ENCODE results near the gene COL5A2. TPM values are rescaled to one million over a fixed set of nuclear protein-coding genes. Genes with fewer than 3 reads are reported as not detected.

COL5A2 gene
- total and polyA plus RNA-seq, 4 donors: 3.2 to 83.5 (median 9.1) TPM

DNA sequence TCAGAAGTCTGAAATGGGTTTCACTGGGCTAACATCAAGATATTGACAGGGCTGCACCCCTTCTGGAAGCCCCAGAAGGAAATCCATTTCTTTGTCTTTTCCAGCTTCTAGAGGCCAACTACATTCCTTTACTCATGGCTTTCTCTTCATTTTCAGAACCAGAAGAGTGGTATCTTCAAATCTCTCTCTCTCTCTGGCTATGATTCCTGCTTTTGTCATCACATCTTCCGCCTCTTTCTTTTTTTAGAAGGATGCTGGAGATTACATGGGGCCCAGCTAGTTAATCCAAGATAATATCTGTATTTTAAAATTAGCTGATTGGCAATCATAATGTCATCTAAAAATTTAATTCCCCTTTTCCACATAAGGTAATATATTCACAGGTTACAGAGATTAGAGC, 23.8 kb downstream of the COL5A2 start (continued):
- TF ChIP-seq, protein P1, sequence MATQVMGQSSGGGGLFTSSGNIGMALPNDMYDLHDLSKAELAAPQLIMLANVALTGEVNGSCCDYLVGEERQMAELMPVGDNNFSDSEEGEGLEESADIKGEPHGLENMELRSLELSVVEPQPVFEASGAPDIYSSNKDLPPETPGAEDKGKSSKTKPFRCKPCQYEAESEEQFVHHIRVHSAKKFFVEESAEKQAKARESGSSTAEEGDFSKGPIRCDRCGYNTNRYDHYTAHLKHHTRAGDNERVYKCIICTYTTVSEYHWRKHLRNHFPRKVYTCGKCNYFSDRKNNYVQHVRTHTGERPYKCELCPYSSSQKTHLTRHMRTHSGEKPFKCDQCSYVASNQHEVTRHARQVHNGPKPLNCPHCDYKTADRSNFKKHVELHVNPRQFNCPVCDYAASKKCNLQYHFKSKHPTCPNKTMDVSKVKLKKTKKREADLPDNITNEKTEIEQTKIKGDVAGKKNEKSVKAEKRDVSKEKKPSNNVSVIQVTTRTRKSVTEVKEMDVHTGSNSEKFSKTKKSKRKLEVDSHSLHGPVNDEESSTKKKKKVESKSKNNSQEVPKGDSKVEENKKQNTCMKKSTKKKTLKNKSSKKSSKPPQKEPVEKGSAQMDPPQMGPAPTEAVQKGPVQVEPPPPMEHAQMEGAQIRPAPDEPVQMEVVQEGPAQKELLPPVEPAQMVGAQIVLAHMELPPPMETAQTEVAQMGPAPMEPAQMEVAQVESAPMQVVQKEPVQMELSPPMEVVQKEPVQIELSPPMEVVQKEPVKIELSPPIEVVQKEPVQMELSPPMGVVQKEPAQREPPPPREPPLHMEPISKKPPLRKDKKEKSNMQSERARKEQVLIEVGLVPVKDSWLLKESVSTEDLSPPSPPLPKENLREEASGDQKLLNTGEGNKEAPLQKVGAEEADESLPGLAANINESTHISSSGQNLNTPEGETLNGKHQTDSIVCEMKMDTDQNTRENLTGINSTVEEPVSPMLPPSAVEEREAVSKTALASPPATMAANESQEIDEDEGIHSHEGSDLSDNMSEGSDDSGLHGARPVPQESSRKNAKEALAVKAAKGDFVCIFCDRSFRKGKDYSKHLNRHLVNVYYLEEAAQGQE (IDR thresholded peaks at IDR 0.05): no peak
- TF ChIP-seq RXRA (IDR thresholded peaks at IDR 0.05): no peak
- no peak for TF ChIP-seq TAF1 (conservative IDR thresholded peaks at IDR 0.05)
- no peak for TF ChIP-seq HNF4A (conservative IDR thresholded peaks at IDR 0.05)

DNA sequence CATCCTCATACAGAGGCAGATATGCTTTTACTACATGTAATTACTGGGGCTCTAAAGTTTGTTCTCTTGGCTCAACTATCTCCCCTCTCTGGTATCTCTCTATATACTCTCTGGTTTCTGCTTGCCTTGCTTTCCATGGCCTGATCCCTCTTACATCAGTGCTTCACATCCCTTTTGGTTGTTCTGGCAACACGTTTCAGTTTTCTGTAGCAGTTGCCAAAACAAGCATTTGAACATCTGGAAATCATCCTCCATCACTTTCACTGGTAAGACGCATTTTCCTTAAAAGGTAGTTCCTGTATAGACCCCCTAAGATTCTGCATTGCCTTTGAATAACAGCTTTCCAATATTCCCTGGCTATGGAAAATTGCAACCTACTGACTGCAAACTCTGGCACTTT, 25.9 kb downstream of the COL5A2 start:
- Histone ChIP-seq H3K4me3 (ENCODE audit: low read depth in 1 of 3, low read length in 3 of 3) (no peak overlapping the region), H3K27me3 (ENCODE audit: control insufficient read depth in 4 of 4, insufficient read depth in 4 of 4, low read length in 3 of 4) (no peaks in the 10 kb centered on the region), H3K9ac (ENCODE audit: low read depth in 1 of 2, low read length in 2 of 2) (no peak overlapping the region), H3K4me1 (ENCODE audit: control insufficient read depth in 4 of 4, insufficient read depth in 4 of 4, low read length in 3 of 4) (peaks cover 0 to 4% (median 1%) of the 10 kb centered on the region in 4 donors), H3K9me3 (ENCODE audit: control insufficient read depth in 4 of 4, low read length in 3 of 4) (no peaks in the 10 kb centered on the region), H3K27ac (ENCODE audit: low read depth in 1 of 2, low read length in 2 of 2) (no peak overlapping the region), H3K36me3 (ENCODE audit: control insufficient read depth in 4 of 4, insufficient read depth in 3 of 4, low read depth in 1 of 4, low read length in 3 of 4) (no peaks in the 10 kb centered on the region)
- 79% methylated on average over 2 of the region's 2 CpGs for WGBS
- DNase-seq (ENCODE audit: low spot score): no peak
- TF ChIP-seq EGR1 (IDR thresholded peaks at IDR 0.05; ENCODE audit: low read depth in 2 of 2) (no peak), HNF4A (conservative IDR thresholded peaks at IDR 0.05) (no peak), HNF4G (IDR thresholded peaks at IDR 0.05) (no peak), TAF1 (conservative IDR thresholded peaks at IDR 0.05) (no peak), RAD21 (IDR thresholded peaks at IDR 0.05) (no peak)
- TF ChIP-seq, protein P2, sequence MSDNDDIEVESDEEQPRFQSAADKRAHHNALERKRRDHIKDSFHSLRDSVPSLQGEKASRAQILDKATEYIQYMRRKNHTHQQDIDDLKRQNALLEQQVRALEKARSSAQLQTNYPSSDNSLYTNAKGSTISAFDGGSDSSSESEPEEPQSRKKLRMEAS (IDR thresholded peaks at IDR 0.05): no peak
- TF ChIP-seq, protein P3, sequence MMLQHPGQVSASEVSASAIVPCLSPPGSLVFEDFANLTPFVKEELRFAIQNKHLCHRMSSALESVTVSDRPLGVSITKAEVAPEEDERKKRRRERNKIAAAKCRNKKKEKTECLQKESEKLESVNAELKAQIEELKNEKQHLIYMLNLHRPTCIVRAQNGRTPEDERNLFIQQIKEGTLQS (IDR thresholded peaks at IDR 0.05): no peak

DNA sequence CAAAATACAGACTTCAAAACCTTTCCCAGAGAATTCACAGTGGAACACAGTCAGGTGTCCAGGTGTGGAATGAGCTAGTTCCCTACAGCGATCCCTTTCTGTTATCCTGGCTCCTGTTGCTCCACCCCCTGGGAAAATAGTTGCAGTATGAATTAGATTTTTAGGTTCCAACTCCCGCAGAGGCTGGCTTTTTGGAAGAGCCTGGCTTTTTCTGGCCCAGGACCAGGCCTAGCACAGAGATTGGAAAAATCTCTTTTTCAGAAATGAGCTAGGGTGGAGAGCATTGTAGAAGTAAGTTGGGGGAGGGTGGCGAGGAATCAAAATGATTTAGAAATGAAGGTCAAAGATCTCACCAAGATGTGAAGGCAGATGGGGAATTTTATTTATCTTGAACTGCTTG, 27.1 kb downstream of the COL5A2 start:
- Histone ChIP-seq H3K27me3 (ENCODE audit: control insufficient read depth in 4 of 4, insufficient read depth in 4 of 4, low read length in 3 of 4) (no peaks in the 10 kb centered on the region), H3K36me3 (ENCODE audit: control insufficient read depth in 4 of 4, insufficient read depth in 3 of 4, low read depth in 1 of 4, low read length in 3 of 4) (no peaks in the 10 kb centered on the region), H3K27ac (ENCODE audit: low read depth in 1 of 2, low read length in 2 of 2) (no peak overlapping the region), H3K9ac (ENCODE audit: low read depth in 1 of 2, low read length in 2 of 2) (no peak overlapping the region), H3K4me3 (ENCODE audit: low read depth in 1 of 3, low read length in 3 of 3) (no peak overlapping the region), H3K4me1 (ENCODE audit: control insufficient read depth in 4 of 4, insufficient read depth in 4 of 4, low read length in 3 of 4) (peaks cover 0 to 4% (median 1%) of the 10 kb centered on the region in 4 donors), H3K9me3 (ENCODE audit: control insufficient read depth in 4 of 4, low read length in 3 of 4) (no peaks in the 10 kb centered on the region)
- DNase-seq (ENCODE audit: low spot score): no peak
- TF ChIP-seq, protein P2 (IDR thresholded peaks at IDR 0.05): no peak
- TF ChIP-seq SP1 (IDR thresholded peaks at IDR 0.05): no peak
- TF ChIP-seq, protein P4, sequence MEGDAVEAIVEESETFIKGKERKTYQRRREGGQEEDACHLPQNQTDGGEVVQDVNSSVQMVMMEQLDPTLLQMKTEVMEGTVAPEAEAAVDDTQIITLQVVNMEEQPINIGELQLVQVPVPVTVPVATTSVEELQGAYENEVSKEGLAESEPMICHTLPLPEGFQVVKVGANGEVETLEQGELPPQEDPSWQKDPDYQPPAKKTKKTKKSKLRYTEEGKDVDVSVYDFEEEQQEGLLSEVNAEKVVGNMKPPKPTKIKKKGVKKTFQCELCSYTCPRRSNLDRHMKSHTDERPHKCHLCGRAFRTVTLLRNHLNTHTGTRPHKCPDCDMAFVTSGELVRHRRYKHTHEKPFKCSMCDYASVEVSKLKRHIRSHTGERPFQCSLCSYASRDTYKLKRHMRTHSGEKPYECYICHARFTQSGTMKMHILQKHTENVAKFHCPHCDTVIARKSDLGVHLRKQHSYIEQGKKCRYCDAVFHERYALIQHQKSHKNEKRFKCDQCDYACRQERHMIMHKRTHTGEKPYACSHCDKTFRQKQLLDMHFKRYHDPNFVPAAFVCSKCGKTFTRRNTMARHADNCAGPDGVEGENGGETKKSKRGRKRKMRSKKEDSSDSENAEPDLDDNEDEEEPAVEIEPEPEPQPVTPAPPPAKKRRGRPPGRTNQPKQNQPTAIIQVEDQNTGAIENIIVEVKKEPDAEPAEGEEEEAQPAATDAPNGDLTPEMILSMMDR (IDR thresholded peaks at IDR 0.05; ENCODE audit: low read depth, low read length, missing input control): no peak
- TF ChIP-seq TAF1 (conservative IDR thresholded peaks at IDR 0.05): no peak
- no peak for TF ChIP-seq GABPA (IDR thresholded peaks at IDR 0.05 in 1 of 2, conservative IDR thresholded peaks at IDR 0.05 in 1 of 2)
- TF ChIP-seq RXRA (IDR thresholded peaks at IDR 0.05): no peak
- no peak for TF ChIP-seq NR2F2 (IDR thresholded peaks at IDR 0.05)
- TF ChIP-seq, protein P3 (IDR thresholded peaks at IDR 0.05): no peak
- TF ChIP-seq FOXA2 (IDR thresholded peaks at IDR 0.05): no peak
- WGBS: 77% methylated on average over 3 of the region's 3 CpGs
